ENCODE measurements around the gene MYO9B. TPM values are rescaled to one million over a fixed set of nuclear protein-coding genes. Genes with fewer than 3 reads are reported as not detected.

The MYO9B gene
- total and polyA plus RNA-seq, 10 donors, result 70.5 to 329 (median 256) TPM

DNA sequence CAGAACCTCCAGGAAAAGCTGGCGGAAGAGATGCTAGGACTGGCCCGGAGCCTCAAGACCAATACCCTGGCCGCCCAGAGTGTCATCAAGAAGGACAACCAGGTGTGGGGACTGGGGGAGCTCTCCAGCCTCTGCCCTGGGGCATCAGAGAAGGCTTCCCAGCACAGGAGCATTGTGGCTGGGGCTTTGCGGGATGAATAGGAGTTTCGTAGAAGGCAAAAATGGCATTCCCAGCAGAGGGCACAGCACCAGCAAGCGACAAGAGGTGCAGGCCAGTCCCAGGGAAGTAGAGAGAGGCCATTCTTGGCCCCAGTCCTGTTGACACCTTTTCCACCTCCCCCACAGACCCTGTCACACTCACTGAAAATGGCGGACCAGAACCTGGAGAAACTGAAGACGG lies 143.7 kb downstream of the MYO9B start:
- intact Hi-C loops (cut with DNase I; ENCODE audit: low total_unique reads), result no loop called here
- no peak overlapping the region for H3K4me3 ChIP-seq
- peaks cover 4 to 20% (median 17%) of the 10 kb centered on the region in 6 donors for H3K4me1 ChIP-seq
- TF ChIP-seq, protein P1, sequence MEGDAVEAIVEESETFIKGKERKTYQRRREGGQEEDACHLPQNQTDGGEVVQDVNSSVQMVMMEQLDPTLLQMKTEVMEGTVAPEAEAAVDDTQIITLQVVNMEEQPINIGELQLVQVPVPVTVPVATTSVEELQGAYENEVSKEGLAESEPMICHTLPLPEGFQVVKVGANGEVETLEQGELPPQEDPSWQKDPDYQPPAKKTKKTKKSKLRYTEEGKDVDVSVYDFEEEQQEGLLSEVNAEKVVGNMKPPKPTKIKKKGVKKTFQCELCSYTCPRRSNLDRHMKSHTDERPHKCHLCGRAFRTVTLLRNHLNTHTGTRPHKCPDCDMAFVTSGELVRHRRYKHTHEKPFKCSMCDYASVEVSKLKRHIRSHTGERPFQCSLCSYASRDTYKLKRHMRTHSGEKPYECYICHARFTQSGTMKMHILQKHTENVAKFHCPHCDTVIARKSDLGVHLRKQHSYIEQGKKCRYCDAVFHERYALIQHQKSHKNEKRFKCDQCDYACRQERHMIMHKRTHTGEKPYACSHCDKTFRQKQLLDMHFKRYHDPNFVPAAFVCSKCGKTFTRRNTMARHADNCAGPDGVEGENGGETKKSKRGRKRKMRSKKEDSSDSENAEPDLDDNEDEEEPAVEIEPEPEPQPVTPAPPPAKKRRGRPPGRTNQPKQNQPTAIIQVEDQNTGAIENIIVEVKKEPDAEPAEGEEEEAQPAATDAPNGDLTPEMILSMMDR (IDR thresholded peaks at IDR 0.05 in 8 of 11, conservative IDR thresholded peaks at IDR 0.05 in 3 of 11), result no peak
- no peak for TF ChIP-seq POLR2A (IDR thresholded peaks at IDR 0.05)
- TF ChIP-seq POLR2AphosphoS5 (IDR thresholded peaks at IDR 0.05), result no peak
- WGBS, 5 donors, result 94 to 98% (median 98%) methylated on average over 6 to 8 of the region's 8 CpGs
- H3K27ac ChIP-seq, result no peak overlapping the region
- peaks cover 0 to 43% (median 25%) of the 10 kb centered on the region in 6 donors for H3K36me3 ChIP-seq
- H3K9me3 ChIP-seq, result no peaks in the 10 kb centered on the region
- DNase-seq, result no peak
- H3K27me3 ChIP-seq (replicated peaks in 1 of 7), result no peaks in the 10 kb centered on the region

DNA sequence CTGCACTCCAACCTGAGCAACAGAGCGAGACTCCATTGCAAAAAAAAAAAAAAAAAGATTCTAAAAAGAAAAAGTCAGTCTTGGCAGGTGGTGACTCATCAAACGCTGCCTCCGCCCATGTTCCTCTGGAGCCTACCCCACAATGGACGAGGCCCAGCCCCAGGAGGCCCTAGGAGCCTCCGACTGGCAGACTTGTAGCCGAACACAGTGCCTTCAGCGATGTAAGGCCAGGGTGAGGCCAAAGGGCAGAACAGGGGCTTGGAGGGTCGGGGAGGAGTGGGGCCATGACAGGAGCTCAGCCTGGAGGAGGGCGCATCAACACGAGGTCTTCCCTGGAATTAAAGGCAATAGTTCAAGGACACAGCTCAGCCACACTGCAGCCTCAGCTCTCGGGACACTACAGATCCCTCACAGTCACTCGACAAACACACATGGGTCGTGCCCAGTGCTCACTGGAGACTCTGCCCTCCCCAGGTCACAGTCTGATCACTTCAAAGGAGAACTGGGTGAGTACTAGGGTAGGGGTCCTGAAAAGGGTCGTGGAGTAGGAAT lies 144.7 kb downstream of the MYO9B start:
- no peak overlapping the region for H3K27ac ChIP-seq
- TF ChIP-seq, protein P1 (IDR thresholded peaks at IDR 0.05 in 8 of 11, conservative IDR thresholded peaks at IDR 0.05 in 3 of 11), result no peak
- peak in 1 of 3 donors; percentile 31 for TF ChIP-seq POLR2AphosphoS5 (IDR thresholded peaks at IDR 0.05)
- H3K4me1 ChIP-seq, result peaks cover 0 to 19% (median 9%) of the 10 kb centered on the region in 6 donors
- intact Hi-C loops (cut with DNase I; ENCODE audit: low total_unique reads), result no loop called here
- H3K9me3 ChIP-seq, result no peaks in the 10 kb centered on the region
- WGBS, 5 donors, result 50 to 65% (median 62%) methylated on average over 11 to 14 of the region's 14 CpGs
- H3K27me3 ChIP-seq (replicated peaks in 1 of 7), result no peaks in the 10 kb centered on the region
- no peak overlapping the region for H3K4me3 ChIP-seq
- DNase-seq, result no peak
- H3K36me3 ChIP-seq, result peaks cover 0 to 43% (median 25%) of the 10 kb centered on the region in 6 donors

DNA sequence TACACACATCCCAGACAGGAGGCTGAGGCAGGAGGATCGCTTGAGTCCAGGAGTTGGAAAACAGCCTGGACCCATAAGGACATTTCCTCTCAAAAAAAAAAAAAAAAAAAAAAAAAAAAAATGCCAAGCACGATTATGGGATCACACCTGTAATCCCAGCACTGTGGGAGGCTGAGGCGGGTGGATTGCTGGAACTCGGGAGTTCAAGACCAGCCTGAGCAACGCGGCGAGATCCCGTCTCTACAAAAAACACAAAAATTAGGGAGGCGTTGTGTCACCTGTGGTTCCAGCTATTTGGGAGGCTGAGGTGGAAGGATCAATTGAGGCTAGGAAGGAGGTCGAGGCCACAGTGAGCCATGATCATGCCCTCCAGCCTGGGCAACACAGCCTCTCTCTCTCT lies 149.5 kb downstream of the MYO9B start:
- no peak for TF ChIP-seq POLR2AphosphoS5 (IDR thresholded peaks at IDR 0.05)
- no peak for TF ChIP-seq POLR2A (IDR thresholded peaks at IDR 0.05)
- TF ChIP-seq, protein P1 (IDR thresholded peaks at IDR 0.05 in 8 of 11, conservative IDR thresholded peaks at IDR 0.05 in 3 of 11), result no peak
- intact Hi-C loops (cut with DNase I; ENCODE audit: low total_unique reads), result no loop called here
- 85 to 94% (median 88%) methylated on average over 10 of the region's 10 CpGs for WGBS, 5 donors
- DNase-seq, result no peak
- H3K36me3 ChIP-seq, result peaks cover 0 to 25% (median 4%) of the 10 kb centered on the region in 6 donors
- peaks cover 9 to 31% (median 19%) of the 10 kb centered on the region in 6 donors for H3K4me1 ChIP-seq
- H3K4me3 ChIP-seq, result no peak overlapping the region
- H3K27me3 ChIP-seq (replicated peaks in 1 of 7), result no peaks in the 10 kb centered on the region
- peak overlapping the region in 1 of 8 donors; percentile 96 for H3K27ac ChIP-seq
- H3K9me3 ChIP-seq, result no peaks in the 10 kb centered on the region

GRCh38 chr19:17226002-17226933 lies 150.7 kb downstream of the MYO9B start, which contains the start of gene OCEL1:
TSS of gene OCEL1 (plus strand) at chr19:17226226. CDS start at chr19:17226248, 22 bp downstream.
- TF ChIP-seq, protein P1 (IDR thresholded peaks at IDR 0.05 in 8 of 11, conservative IDR thresholded peaks at IDR 0.05 in 3 of 11), result peak in 2 of 11 experiments; percentile 17 to 40
- TF ChIP-seq POLR2A (IDR thresholded peaks at IDR 0.05) (peak in 2 of 3 donors; percentile 24 to 38), POLR2AphosphoS5 (IDR thresholded peaks at IDR 0.05) (peak; percentile 89 to 96 (median 90))
- Histone ChIP-seq H3K4me3 (peak within 1 kb of the TSS; percentile 62 to 91 (median 72)), H3K4me1 (peaks cover 9 to 31% (median 19%) of the 10 kb centered on the region in 6 donors), H3K27ac (peak within 1 kb of the TSS; percentile 86 to 98 (median 96)), H3K27me3 (replicated peaks in 1 of 7) (no peaks in the 10 kb centered on the region), H3K9me3 (no peaks in the 10 kb centered on the region), H3K36me3 (peaks cover 0 to 34% (median 4%) of the 10 kb centered on the region in 6 donors)
- intact Hi-C loops (cut with DNase I; ENCODE audit: low total_unique reads), result no loop called here
- DNase-seq, result peak; percentile 98
- WGBS, 5 donors, result 1 to 2% (median 1%) methylated on average over 7 to 90 of the region's 90 CpGs

All from spleen (tissue), 11 donors.